Fibroblast of lung (primary cell): ENCODE measurements around the gene PLEKHO2. TPM values are rescaled to one million over a fixed set of nuclear protein-coding genes. Genes with fewer than 3 reads are reported as not detected.

Experiments
- DNase-seq, 2 donors: peaks; one replicate each; pipeline versions ENCODE4 v3.0.0 to v3.0.0-alpha.2; 2010; ENCODE audit warnings: low read depth in 2 of 2
- H2AFZ ChIP-seq: 2 replicates; pipeline ENCODE4 v1.5.1; 2012; ENCODE audit warnings: low read length, control low read depth, inconsistent platforms
- H3K27ac ChIP-seq: 2 replicates; pipeline ENCODE4 v1.5.1; 2011; ENCODE audit warnings: low read length, control low read depth; ENCODE audit not compliant: insufficient read depth
- H3K27me3 ChIP-seq: 2 replicates; pipeline ENCODE4 v1.5.1; 2011; ENCODE audit warnings: mild to moderate bottlenecking, low read length; ENCODE audit not compliant: control insufficient read depth, insufficient read depth
- H3K36me3 ChIP-seq: 2 replicates; pipeline ENCODE4 v1.5.1; 2011; ENCODE audit warnings: low read length; ENCODE audit not compliant: control insufficient read depth, insufficient read depth
- H3K4me1 ChIP-seq: 2 replicates; pipeline ENCODE4 v1.5.1; 2011; ENCODE audit warnings: low read length; ENCODE audit not compliant: control insufficient read depth, insufficient read depth; ENCODE audit errors: extremely low read depth
- H3K4me2 ChIP-seq: 2 replicates; pipeline ENCODE4 v1.5.1; 2011; ENCODE audit warnings: low read length, control low read depth; ENCODE audit not compliant: insufficient read depth; ENCODE audit errors: extremely low read depth
- H3K4me3 ChIP-seq, 4 experiments: fragments of 200-600 bp in 1 of 4; sonication (generic) in 1 of 4; replicated peaks in 1 of 4; 2 replicates each; pipeline ENCODE4 v1.5.1; 2011 to 2016; ENCODE audit warnings: low read length in 4 of 4, low read depth in 3 of 4, mild to moderate bottlenecking in 3 of 4, control low read depth in 2 of 4, inconsistent platforms in 1 of 4, mixed read lengths in 1 of 4; ENCODE audit not compliant: insufficient read depth in 1 of 4; ENCODE audit errors: control extremely low read depth in 1 of 4
- H3K79me2 ChIP-seq: 2 replicates; pipeline ENCODE4 v1.5.1; 2012; ENCODE audit warnings: mild to moderate bottlenecking, low read length, inconsistent platforms; ENCODE audit not compliant: control insufficient read depth, insufficient read depth
- H3K9ac ChIP-seq: 2 replicates; pipeline ENCODE4 v1.5.1; 2011; ENCODE audit warnings: mild to moderate bottlenecking, low read length, control low read depth; ENCODE audit not compliant: insufficient read depth
- H3K9me3 ChIP-seq: 2 replicates; pipeline ENCODE4 v1.5.1; 2012; ENCODE audit warnings: low read depth, low read length; ENCODE audit not compliant: control insufficient read depth, insufficient read depth
- H4K20me1 ChIP-seq: 2 replicates; pipeline ENCODE4 v1.5.1; 2011; ENCODE audit warnings: low read length; ENCODE audit not compliant: control insufficient read depth, insufficient read depth; ENCODE audit errors: extremely low read depth
- CTCF ChIP-seq, 2 donors: IDR thresholded peaks in 1 of 2; conservative IDR thresholded peaks in 1 of 2; 1 replicate in 1 of 2; 2 replicates in 1 of 2; pipeline ENCODE4 v1.5.1; 2011 to 2012; ENCODE audit warnings: low read length in 2 of 2, control low read depth in 1 of 2, inconsistent platforms in 1 of 2, low read depth in 1 of 2, mild to moderate bottlenecking in 1 of 2
- EZH2 ChIP-seq: IDR thresholded peaks from 2 replicates; pipeline ENCODE4 v1.5.1; 2012; ENCODE audit warnings: low read length, control low read depth, mild to moderate bottlenecking; ENCODE audit errors: missing control alignments
- polyA plus RNA-seq, 2 donors: library from polyadenylated mRNA; depleted of rRNA in 1 of 2; stranded (reverse) in 1 of 2; unstranded in 1 of 2; fragments of >200 nt; gene quantifications; 2 replicates each; pipeline ENCODE4 v1.2.1, GENCODE V29; 2011 to 2012; ENCODE audit warnings: missing spikeins in 1 of 2
- total RNA-seq: library from RNA; depleted of rRNA; stranded (reverse); fragments of >200 nt; gene quantifications from 2 replicates; pipeline ENCODE4 v1.2.1, GENCODE V29; 2014

The PLEKHO2 gene
- total and polyA plus RNA-seq, 2 donors (not counting 1 experiment from before 2014, with no cell fraction given), result 78.6 to 163 TPM

GRCh38 chr15:64907991-64908390, 66.3 kb downstream of the PLEKHO2 start:
- H3K4me2 ChIP-seq, result no peak overlapping the region
- no peaks in the 10 kb centered on the region for H4K20me1 ChIP-seq
- no peaks in the 10 kb centered on the region for H3K9me3 ChIP-seq
- no peak overlapping the region for H3K9ac ChIP-seq
- H3K27ac ChIP-seq, result no peak overlapping the region
- H2AFZ ChIP-seq, result no peak overlapping the region
- no peak for DNase-seq
- H3K27me3 ChIP-seq, result no peaks in the 10 kb centered on the region
- H3K4me1 ChIP-seq, result no peaks in the 10 kb centered on the region
- no peak for TF ChIP-seq EZH2
- TF ChIP-seq CTCF (conservative IDR thresholded peaks at IDR 0.05 in 1 of 2, IDR thresholded peaks at IDR 0.05 in 1 of 2; ENCODE audit: low read depth in 1 of 2, low read length in 2 of 2), result no peak
- no peak overlapping the region for H3K4me3 ChIP-seq
- no peaks in the 10 kb centered on the region for H3K36me3 ChIP-seq
- H3K79me2 ChIP-seq, result no peaks in the 10 kb centered on the region

DNA sequence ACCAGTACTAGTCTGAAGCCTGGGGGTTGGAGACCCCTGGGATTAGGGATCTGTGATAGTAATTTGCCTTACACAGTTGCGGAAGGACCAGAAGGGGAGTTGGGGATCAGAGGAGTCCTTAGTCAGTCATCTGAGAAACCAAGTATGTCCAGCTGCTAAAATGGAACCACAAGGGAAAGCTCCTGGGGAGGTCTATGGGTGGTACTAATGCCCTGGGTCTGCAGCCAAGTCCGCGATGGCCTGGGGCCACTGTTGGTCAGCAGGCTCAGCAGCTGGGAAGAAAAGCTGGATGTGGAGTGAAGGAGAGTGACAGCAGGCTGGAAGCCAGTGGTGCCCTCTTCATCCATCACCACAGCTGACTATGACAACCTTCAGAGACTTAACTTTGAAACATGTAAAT, 67.8 kb downstream of the PLEKHO2 start:
- DNase-seq, result no peak
- no peak overlapping the region for H3K9ac ChIP-seq
- no peaks in the 10 kb centered on the region for H3K36me3 ChIP-seq
- H3K79me2 ChIP-seq, result no peaks in the 10 kb centered on the region
- no peak overlapping the region for H2AFZ ChIP-seq
- H3K4me2 ChIP-seq, result no peak overlapping the region
- H3K4me3 ChIP-seq, result no peak overlapping the region
- no peaks in the 10 kb centered on the region for H4K20me1 ChIP-seq
- H3K9me3 ChIP-seq, result no peaks in the 10 kb centered on the region
- H3K27me3 ChIP-seq, result no peaks in the 10 kb centered on the region
- H3K27ac ChIP-seq, result no peak overlapping the region
- no peak for TF ChIP-seq CTCF (conservative IDR thresholded peaks at IDR 0.05 in 1 of 2, IDR thresholded peaks at IDR 0.05 in 1 of 2; ENCODE audit: low read depth in 1 of 2, low read length in 2 of 2)
- TF ChIP-seq EZH2, result no peak
- no peaks in the 10 kb centered on the region for H3K4me1 ChIP-seq

- Histone ChIP-seq H3K27me3 (no peaks in the 10 kb centered on the region), H3K4me2 (peak within 1 kb of the TSS; percentile 92), H3K9me3 (no peaks in the 10 kb centered on the region), H3K27ac (no peak within 1 kb of the TSS), H2AFZ (peak within 1 kb of the TSS; percentile 59), H4K20me1 (no peaks in the 10 kb centered on the region), H3K4me3 (peak within 1 kb of the TSS; percentile 55 to 67 (median 64)), H3K36me3 (no peaks in the 10 kb centered on the region), H3K79me2 (no peaks in the 10 kb centered on the region), H3K4me1 (no peaks in the 10 kb centered on the region), H3K9ac (no peak within 1 kb of the TSS)
- DNase-seq, result peak; percentile 28 to 51
- TF ChIP-seq EZH2 (no peak), CTCF (conservative IDR thresholded peaks at IDR 0.05 in 1 of 2, IDR thresholded peaks at IDR 0.05 in 1 of 2; ENCODE audit: low read depth in 1 of 2, low read length in 2 of 2) (no peak)
Observed at GRCh38 chr15:64911311-64912186, 69.8 kb downstream of the PLEKHO2 start, which contains the start of gene ANKDD1A. ANKDD1A (plus strand) TSS chr15:64911902; CDS start chr15:64911931, 29 bp downstream.
